CD4-positive, alpha-beta T cell treated with Interleukin-1 beta for 1 hour (primary cell): ENCODE data around the gene DTX2.
A peak's percentile ranks its signal among the peaks of the same experiment; 100 is the strongest.
"Not testable (repeated sequence)": the region's sequence is repeated elsewhere in the genome, so short reads cannot be mapped to it uniquely, and the experiment has no call there.

Experiments used
- DNase-seq, 2 donors: peaks; one replicate each; pipeline ENCODE4 v3.0.0-alpha.2; 2020 to 2022

The DTX2 gene

GRCh38 chr7:76461464-76462101 lies at the start of gene DTX2:
Gene DTX2 (plus strand): TSS chr7:76461709. CDS start chr7:76480510, 18,801 bp downstream.
- peak; percentile 27 to 54 for DNase-seq

GRCh38 chr7:76412249-76412648 lies 49.3 kb upstream of the DTX2 start:
- no peak for DNase-seq

- DNase-seq: not testable (repeated sequence)
Observed at GRCh38 chr7:76417654-76418310, 43.7 kb upstream of the DTX2 start.

- not testable (repeated sequence) for DNase-seq
Observed at GRCh38 chr7:76421097-76421496, 40.4 kb upstream of the DTX2 start.

GRCh38 chr7:76423666-76424412 lies 37.7 kb upstream of the DTX2 start:
- DNase-seq: no peak

- DNase-seq: no peak
Observed at GRCh38 chr7:76424413-76425111, 36.9 kb upstream of the DTX2 start, which contains the start of gene ZP3. Gene ZP3 (plus strand): TSS chr7:76424950. CDS start chr7:76424965, 15 bp downstream.

- no peak for DNase-seq
Observed at GRCh38 chr7:76425156-76425555, 36.4 kb upstream of the DTX2 start.

GRCh38 chr7:76425558-76425957 lies 36.0 kb upstream of the DTX2 start:
- not testable (repeated sequence) for DNase-seq

GRCh38 chr7:76426246-76426645 lies 35.3 kb upstream of the DTX2 start:
- DNase-seq: no peak

GRCh38 chr7:76427635-76428034 lies 33.9 kb upstream of the DTX2 start:
- no peak for DNase-seq

- no peak for DNase-seq
Observed at GRCh38 chr7:76428149-76428823, 33.2 kb upstream of the DTX2 start.

GRCh38 chr7:76428868-76429805 lies 32.4 kb upstream of the DTX2 start:
- DNase-seq: no peak

GRCh38 chr7:76430211-76430610 lies 31.3 kb upstream of the DTX2 start:
- DNase-seq: no peak

- DNase-seq: no peak
Observed at GRCh38 chr7:76430836-76431235, 30.7 kb upstream of the DTX2 start.

GRCh38 chr7:76437873-76438272 lies 23.6 kb upstream of the DTX2 start:
- peak; percentile 59 to 68 for DNase-seq

GRCh38 chr7:76439120-76439888 lies 22.2 kb upstream of the DTX2 start:
- not testable (repeated sequence) for DNase-seq

GRCh38 chr7:76440404-76440803 lies 21.1 kb upstream of the DTX2 start:
- not testable (repeated sequence) for DNase-seq

GRCh38 chr7:76441792-76442191 lies 19.7 kb upstream of the DTX2 start:
- not testable (repeated sequence) for DNase-seq

GRCh38 chr7:76442664-76443446 lies 18.7 kb upstream of the DTX2 start:
- not testable (repeated sequence) for DNase-seq

GRCh38 chr7:76443846-76444245 lies 17.7 kb upstream of the DTX2 start:
- peak in 1 of 2 donors; percentile 18 for DNase-seq
